Motor neuron (in vitro differentiated cells): ENCODE data around the gene PROM1. TPM values are rescaled to one million over a fixed set of nuclear protein-coding genes. Genes with fewer than 3 reads are reported as not detected.

ENCODE experiments used
- ATAC-seq, 8 experiments: fragments of 200-7000 bp; cut with Tn5 transposase; replicated peaks in 6 of 8; 2 replicates each; pipeline ENCODE4 v1.8.0; 2021; ENCODE audit warnings: mild to moderate bottlenecking in 8 of 8, moderate library complexity in 8 of 8
- H3K27ac ChIP-seq, 2 donors: fragments of 250-450 bp; sonication (Bioruptor Pico); 2 replicates each; pipeline ENCODE4 v1.9.0; 2021; ENCODE audit warnings: antibody characterized with exemption in 2 of 2, mild to moderate bottlenecking in 2 of 2, moderate library complexity in 1 of 2
- H3K4me1 ChIP-seq, 2 donors: fragments of 250-450 bp; sonication (Bioruptor Pico); replicated peaks in 1 of 2; 2 replicates each; pipeline ENCODE4 v1.6.1; 2021; ENCODE audit warnings: antibody characterized with exemption in 2 of 2, mild to moderate bottlenecking in 2 of 2, moderate library complexity in 1 of 2
- H3K4me3 ChIP-seq, 5 donors: fragments of 250-450 bp; sonication (Bioruptor Pico); 2 replicates each; pipeline ENCODE4 v1.9.0; 2021; ENCODE audit warnings: antibody characterized with exemption in 5 of 5, mild to moderate bottlenecking in 5 of 5, moderate library complexity in 4 of 5
- WGBS, 10 experiments: fragments of 450-650 bp; shearing (Covaris generic); methylation state at CpG; one replicate each; pipeline ENCODE4 v1.0.0; 2022; 5-methylcytosine and 5-hydroxymethylcytosine counted together
- in situ Hi-C, 9 experiments: fragments of 400-800 bp; cut with MboI; loops; one replicate each; pipeline ENCODE4 v1.15.0; 2021; ENCODE audit warnings: low sequenced_read_pairs in 9 of 9, low pct_unique_long_range_greater_than_20kb in 2 of 9; ENCODE audit not compliant: unreplicated experiment in 9 of 9
- total RNA-seq, 8 experiments: library from RNA; unstranded; fragments of 300-600 nt; gene quantifications; 2 replicates each; pipeline versions ENCODE4 v1.2.3 to v1.2.4, GENCODE V29; 2022

PROM1 gene
- total RNA-seq, 8 experiments from 2014 or later, result 1.8 to 45.1 (median 10.1) TPM; not detected in 1

- WGBS, 10 experiments, result 12 to 94% (median 70%) methylated on average over 1 to 9 of the region's 15 CpGs; no CpG with 5 or more reads in 1 of the 10 experiments
These were observed 35.0 kb downstream of the PROM1 start for GRCh38 chr4:16048619-16049419.

GRCh38 chr4:16045687-16046086 lies 38.1 kb downstream of the PROM1 start:
- ATAC-seq, result no peak
- Histone ChIP-seq H3K4me1 (peaks cover 6 to 17% of the 10 kb centered on the region in 2 donors), H3K4me3 (no peak overlapping the region), H3K27ac (no peak overlapping the region)
- 80 to 100% (median 100%) methylated on average over 1 of the region's 1 CpG; no CpG with 5 or more reads in 3 of the 10 experiments for WGBS, 10 experiments
- in situ Hi-C loops, result loop anchor here in 8 of 9 experiments (25.0 kb wide), 4 partner anchors 142 to 1417 kb away; no protein-coding TSS in a partner anchor

More at GRCh38 chr4:16048619-16049419, 35.0 kb downstream of the PROM1 start:
- in situ Hi-C loops, result loop anchor here in 8 of 9 experiments (25.0 kb wide), 4 partner anchors 138 to 1413 kb away; no protein-coding TSS in a partner anchor
- peak in 6 of 8 experiments; percentile 32 to 62 (median 40) for ATAC-seq
- no peak overlapping the region for H3K27ac ChIP-seq
- H3K4me3 ChIP-seq, result no peak overlapping the region
- peaks cover 6 to 13% of the 10 kb centered on the region in 2 donors for H3K4me1 ChIP-seq

- WGBS, 10 experiments, result 24 to 91% (median 80%) methylated on average over 1 to 8 of the region's 11 CpGs; no CpG with 5 or more reads in 1 of the 10 experiments
- in situ Hi-C loops, result loop anchor here in 8 of 9 experiments (25.0 kb wide), 4 partner anchors 143 to 1418 kb away; no protein-coding TSS in a partner anchor
- Histone ChIP-seq H3K4me1 (peaks cover 3 to 11% of the 10 kb centered on the region in 2 donors), H3K27ac (no peak overlapping the region), H3K4me3 (no peak overlapping the region)
- ATAC-seq, result peak; percentile 41 to 84 (median 66)
These were observed 40.0 kb downstream of the PROM1 start for GRCh38 chr4:16043642-16044498.

- H3K4me3 ChIP-seq, result no peak overlapping the region
- 33 to 100% (median 91%) methylated on average over 1 to 5 of the region's 5 CpGs for WGBS, 10 experiments
- H3K4me1 ChIP-seq, result peaks cover 1 to 16% of the 10 kb centered on the region in 2 donors
- in situ Hi-C loops, result loop anchor here in 8 of 9 experiments (25.0 kb wide), 4 partner anchors 148 to 1423 kb away; no protein-coding TSS in a partner anchor
- ATAC-seq, result no peak
- no peak overlapping the region for H3K27ac ChIP-seq
These were observed 44.7 kb downstream of the PROM1 start for GRCh38 chr4:16039139-16039538.

GRCh38 chr4:16037901-16038300 lies 45.9 kb downstream of the PROM1 start:
- 6 to 100% (median 84%) methylated on average over 1 to 4 of the region's 4 CpGs; no CpG with 5 or more reads in 1 of the 10 experiments for WGBS, 10 experiments
- no peak overlapping the region for H3K27ac ChIP-seq

GRCh38 chr4:16035843-16036242 lies 48.0 kb downstream of the PROM1 start:
- H3K4me1 ChIP-seq, result peaks cover 18 to 37% of the 10 kb centered on the region in 2 donors
- no peak overlapping the region for H3K27ac ChIP-seq
- WGBS, 10 experiments, result 35 to 100% (median 88%) methylated on average over 3 to 6 of the region's 6 CpGs
- in situ Hi-C loops, result loop anchor here in 8 of 9 experiments (25.0 kb wide), 4 partner anchors 151 to 1426 kb away; no protein-coding TSS in a partner anchor
- peak in 1 of 8 experiments; percentile 61 for ATAC-seq
- no peak overlapping the region for H3K4me3 ChIP-seq

More at GRCh38 chr4:16037901-16038300, 45.9 kb downstream of the PROM1 start:
- no peak overlapping the region for H3K4me3 ChIP-seq
- in situ Hi-C loops, result loop anchor here in 8 of 9 experiments (25.0 kb wide), 4 partner anchors 149 to 1424 kb away; no protein-coding TSS in a partner anchor
- H3K4me1 ChIP-seq, result peaks cover 0 to 16% of the 10 kb centered on the region in 2 donors
- ATAC-seq, result no peak

GRCh38 chr4:16034010-16034748 lies 49.6 kb downstream of the PROM1 start:
- H3K4me1 ChIP-seq, result peaks cover 18 to 40% of the 10 kb centered on the region in 2 donors
- peak overlapping the region in 1 of 2 donors; percentile 68 for H3K27ac ChIP-seq
- peak in 6 of 8 experiments; percentile 21 to 52 (median 36) for ATAC-seq
- H3K4me3 ChIP-seq, result no peak overlapping the region
- in situ Hi-C loops, result loop anchor here in 8 of 9 experiments (25.0 kb wide), 4 partner anchors 153 to 1428 kb away; no protein-coding TSS in a partner anchor
- 20 to 100% (median 65%) methylated on average over 1 to 10 of the region's 10 CpGs for WGBS, 10 experiments

GRCh38 chr4:16032396-16032770 lies 51.4 kb downstream of the PROM1 start:
- in situ Hi-C loops, result loop anchor here in 8 of 9 experiments (25.0 kb wide), 4 partner anchors 155 to 1430 kb away; no protein-coding TSS in a partner anchor
- no peak overlapping the region for H3K4me3 ChIP-seq
- WGBS, 10 experiments, result 40 to 80% (median 67%) methylated on average over 1 to 6 of the region's 7 CpGs
- H3K4me1 ChIP-seq, result peaks cover 18 to 43% of the 10 kb centered on the region in 2 donors
- ATAC-seq, result peak in 5 of 8 experiments; percentile 31 to 52 (median 47)
- peak overlapping the region in 1 of 2 donors; percentile 76 for H3K27ac ChIP-seq

GRCh38 chr4:16031546-16032395 lies 52.1 kb downstream of the PROM1 start:
- Histone ChIP-seq H3K4me3 (no peak overlapping the region), H3K27ac (peak overlapping the region in 1 of 2 donors; percentile 76), H3K4me1 (peaks cover 18 to 43% of the 10 kb centered on the region in 2 donors)
- ATAC-seq, result peak in 4 of 8 experiments; percentile 7 to 49 (median 13)
- 8 to 80% (median 44%) methylated on average over 1 to 2 of the region's 2 CpGs; no CpG with 5 or more reads in 1 of the 10 experiments for WGBS, 10 experiments
- in situ Hi-C loops, result loop anchor here in 8 of 9 experiments (25.0 kb wide), 4 partner anchors 156 to 1431 kb away; no protein-coding TSS in a partner anchor

- H3K4me3 ChIP-seq, result no peak overlapping the region
- in situ Hi-C loops, result loop anchor here (5.0 to 25.0 kb wide), 7 partner anchors 157 to 1432 kb away; no protein-coding TSS in a partner anchor
- no peak for ATAC-seq
- peaks cover 18 to 42% of the 10 kb centered on the region in 2 donors for H3K4me1 ChIP-seq
- no peak overlapping the region for H3K27ac ChIP-seq
- 44 to 100% (median 83%) methylated on average over 1 of the region's 1 CpG; no CpG with 5 or more reads in 1 of the 10 experiments for WGBS, 10 experiments
These were observed 53.9 kb downstream of the PROM1 start for GRCh38 chr4:16029886-16030285.

GRCh38 chr4:16029262-16029661 lies 54.6 kb downstream of the PROM1 start:
- no peak overlapping the region for H3K4me3 ChIP-seq
- peak in 3 of 8 experiments; percentile 82 to 89 (median 89) for ATAC-seq
- in situ Hi-C loops, result loop anchor here (5.0 to 25.0 kb wide), 7 partner anchors 158 to 1433 kb away; no protein-coding TSS in a partner anchor
- no peak overlapping the region for H3K27ac ChIP-seq
- 6 to 74% (median 37%) methylated on average over 1 to 4 of the region's 4 CpGs; no CpG with 5 or more reads in 1 of the 10 experiments for WGBS, 10 experiments
- peaks cover 18 to 36% of the 10 kb centered on the region in 2 donors for H3K4me1 ChIP-seq
